H1 (cell line): ENCODE results near the gene RIMBP2. TPM values are rescaled to one million over a fixed set of nuclear protein-coding genes. Genes with fewer than 3 reads are reported as not detected.
A peak's percentile ranks its signal among the peaks of the same experiment; 100 is the strongest.

ENCODE experiments used
- CTCF ChIA-PET: fragments of 300-600 bp; sonication (Branson Sonifier 250); formaldehyde crosslinking; loops from one replicate; lab custom pipeline; 2021; ENCODE audit not compliant: partially characterized antibody; lab: Charles Lee
- POLR2A ChIA-PET: fragments of 300-600 bp; sonication (Branson Sonifier 250); formaldehyde crosslinking; loops from one replicate; lab custom pipeline; 2021; ENCODE audit warnings: inconsistent platforms; ENCODE audit not compliant: partially characterized antibody; lab: Charles Lee
- DNase-seq, 2 experiments: peaks; one replicate each; pipeline versions ENCODE4 v3.0.0 to v3.0.0-alpha.2; 2010 to 2022; ENCODE audit warnings: low spot score in 2 of 2, low read depth in 1 of 2, mixed read lengths in 1 of 2
- FAIRE-seq: peaks from 2 replicates; lab custom pipeline; 2011; peaks lifted over from hg19 to GRCh38; lab: Jason Lieb, UNC
- H2AFZ ChIP-seq: 2 replicates; pipeline ENCODE4 v1.8.1; 2012; ENCODE audit warnings: low read length, inconsistent platforms
- H2AK5ac ChIP-seq: 2 replicates; pipeline ENCODE4 v1.6.1; 2013; ENCODE audit warnings: low read depth, low read length
- H2BK120ac ChIP-seq: replicated peaks from 2 replicates; pipeline ENCODE3; 2013; ENCODE audit warnings: low read depth, low read length, inconsistent platforms
- H2BK12ac ChIP-seq: 2 replicates; pipeline ENCODE4 v1.6.1; 2013; ENCODE audit warnings: low read depth, low read length
- H2BK15ac ChIP-seq: 2 replicates; pipeline ENCODE4 v1.6.1; 2013; ENCODE audit warnings: low read length
- H2BK20ac ChIP-seq: 2 replicates; pipeline ENCODE4 v1.6.1; 2013; ENCODE audit warnings: low read length
- H2BK5ac ChIP-seq: 2 replicates; pipeline ENCODE4 v1.6.1; 2013; ENCODE audit warnings: low read depth, low read length
- H3K14ac ChIP-seq: 2 replicates; pipeline ENCODE4 v1.6.1; 2013; ENCODE audit warnings: inconsistent platforms; ENCODE audit not compliant: insufficient read length
- H3K18ac ChIP-seq: 2 replicates; pipeline ENCODE4 v1.6.1; 2013; ENCODE audit warnings: low read length; ENCODE audit errors: extremely low read depth
- H3K23ac ChIP-seq: 2 replicates; pipeline ENCODE4 v1.6.1; 2013; ENCODE audit warnings: inconsistent platforms; ENCODE audit not compliant: insufficient read length
- H3K23me2 ChIP-seq: 2 replicates; pipeline ENCODE4 v1.6.1; 2013; ENCODE audit warnings: low read depth, low read length
- H3K27ac ChIP-seq: 2 replicates; pipeline ENCODE4 v1.6.1; 2011; ENCODE audit warnings: low read depth, low read length, inconsistent platforms
- H3K27me3 ChIP-seq, 4 experiments: replicated peaks in 1 of 4; 1 replicate in 1 of 4; 2 replicates in 3 of 4; pipeline versions ENCODE4 v1.6.1 to v1.8.1; 2011 to 2013; ENCODE audit warnings: low read length in 3 of 4, mild to moderate bottlenecking in 3 of 4, inconsistent platforms in 2 of 4, mixed read lengths in 2 of 4, moderate library complexity in 1 of 4; ENCODE audit not compliant: control insufficient read depth in 3 of 4, insufficient read depth in 3 of 4; ENCODE audit errors: extremely low read depth in 1 of 4
- H3K36me3 ChIP-seq, 4 experiments: 2 replicates each; pipeline versions ENCODE4 v1.6.1 to v1.8.1; 2011 to 2013; ENCODE audit warnings: mild to moderate bottlenecking in 4 of 4, low read length in 3 of 4, moderate library complexity in 2 of 4, control low read depth in 1 of 4, inconsistent platforms in 1 of 4; ENCODE audit not compliant: insufficient read depth in 4 of 4, control insufficient read depth in 2 of 4
- H3K4ac ChIP-seq: replicated peaks from 2 replicates; pipeline ENCODE3; 2013; ENCODE audit warnings: low read length, low read depth, mixed read lengths, inconsistent platforms; ENCODE audit not compliant: insufficient read length
- H3K4me1 ChIP-seq, 4 experiments: replicated peaks in 1 of 4; 1 replicate in 1 of 4; 2 replicates in 3 of 4; pipeline versions ENCODE4 v1.6.1 to v1.8.1; 2011 to 2013; ENCODE audit warnings: low read length in 3 of 4, inconsistent platforms in 2 of 4, mixed read lengths in 1 of 4; ENCODE audit not compliant: insufficient read depth in 4 of 4, control insufficient read depth in 3 of 4
- H3K4me2 ChIP-seq, 2 experiments: 2 replicates each; pipeline versions ENCODE4 v1.6.1 to v1.8.1; 2011 to 2013; ENCODE audit warnings: low read depth in 2 of 2, low read length in 2 of 2, control low read depth in 1 of 2, inconsistent platforms in 1 of 2, mild to moderate bottlenecking in 1 of 2; ENCODE audit not compliant: insufficient read depth in 1 of 2
- H3K4me3 ChIP-seq, 4 experiments: fragments of 200-600, 300-600 bp in 1 of 4; sonication (generic), shearing (Covaris generic), sonication (Bioruptor Twin) in 1 of 4; 2 replicates each; pipeline versions ENCODE4 v1.5.1 to v1.8.1; 2011 to 2016; ENCODE audit warnings: low read length in 4 of 4, low read depth in 3 of 4, control low read depth in 2 of 4, inconsistent platforms in 2 of 4, mild to moderate bottlenecking in 2 of 4, mixed read lengths in 1 of 4, moderate library complexity in 1 of 4; ENCODE audit not compliant: insufficient read depth in 2 of 4; ENCODE audit errors: extremely low read depth in 1 of 4
- H3K56ac ChIP-seq: replicated peaks from 2 replicates; pipeline ENCODE3; 2013; ENCODE audit warnings: low read depth, mild to moderate bottlenecking, mixed read lengths, low read length, inconsistent platforms; ENCODE audit not compliant: insufficient read length
- H3K79me1 ChIP-seq: 2 replicates; pipeline ENCODE4 v1.6.1; 2013; ENCODE audit warnings: low read depth, low read length, control low read depth
- H3K79me2 ChIP-seq, 2 experiments: 2 replicates each; pipeline versions ENCODE4 v1.6.1 to v1.8.1; 2012 to 2013; ENCODE audit warnings: low read length in 2 of 2, mild to moderate bottlenecking in 2 of 2, inconsistent platforms in 1 of 2; ENCODE audit not compliant: insufficient read depth in 2 of 2, control insufficient read depth in 1 of 2
- H3K9ac ChIP-seq, 4 experiments: replicated peaks in 1 of 4; 1 replicate in 1 of 4; 2 replicates in 3 of 4; pipeline versions ENCODE4 v1.6.1 to v1.8.1; 2011 to 2013; ENCODE audit warnings: low read depth in 3 of 4, low read length in 3 of 4, control low read depth in 2 of 4, mild to moderate bottlenecking in 2 of 4, moderate library complexity in 2 of 4, inconsistent platforms in 1 of 4; ENCODE audit errors: extremely low read depth in 1 of 4
- H3K9me3 ChIP-seq, 2 experiments: 2 replicates each; pipeline versions ENCODE4 v1.6.1 to v1.8.1; 2012 to 2013; ENCODE audit warnings: mild to moderate bottlenecking in 2 of 2, moderate library complexity in 2 of 2, control low read depth in 1 of 2, inconsistent platforms in 1 of 2, low read depth in 1 of 2, low read length in 1 of 2, mixed read lengths in 1 of 2; ENCODE audit not compliant: insufficient read depth in 2 of 2
- H4K20me1 ChIP-seq, 2 experiments: replicated peaks in 1 of 2; 2 replicates each; pipeline versions ENCODE3 to v1.8.1; 2011 to 2013; ENCODE audit warnings: inconsistent platforms in 2 of 2, low read length in 2 of 2, mild to moderate bottlenecking in 1 of 2; ENCODE audit not compliant: insufficient read depth in 2 of 2, control insufficient read depth in 1 of 2
- H4K5ac ChIP-seq: 2 replicates; pipeline ENCODE4 v1.6.1; 2013; ENCODE audit warnings: low read length, low read depth, mixed read lengths, inconsistent platforms; ENCODE audit not compliant: insufficient read length
- H4K8ac ChIP-seq: 2 replicates; pipeline ENCODE4 v1.8.0; 2013; ENCODE audit warnings: mild to moderate bottlenecking, moderate library complexity, low read length, inconsistent platforms; ENCODE audit not compliant: insufficient read depth; ENCODE audit errors: extremely low read depth
- H4K91ac ChIP-seq: replicated peaks from 2 replicates; pipeline ENCODE3; 2013; ENCODE audit warnings: low read length, mixed read lengths, inconsistent platforms; ENCODE audit not compliant: insufficient read length
- ASH2L ChIP-seq: fragments of 200-600, 300-600 bp; sonication (generic); IDR thresholded peaks from one replicate; pipeline ENCODE4 v1.7.1; 2017; ENCODE audit warnings: low read length
- CHD2 ChIP-seq: IDR thresholded peaks from 2 replicates; pipeline ENCODE4 v1.6.1; 2012; ENCODE audit warnings: low read length, improper control_type of control experiment
- CREB1 ChIP-seq: IDR thresholded peaks from 2 replicates; pipeline ENCODE4 v1.6.1; 2012; ENCODE audit warnings: inconsistent platforms
- EZH2 ChIP-seq: fragments of 200-600 bp; sonication (generic); IDR thresholded peaks from 2 replicates; pipeline ENCODE4 v1.7.1; 2012; ENCODE audit warnings: low read depth, mild to moderate bottlenecking, moderate library complexity, low read length, inconsistent platforms; ENCODE audit not compliant: severe bottlenecking
- HDAC2 ChIP-seq, 2 experiments: fragments of 300-600 bp in 1 of 2; sonication (generic) in 1 of 2; IDR thresholded peaks; 2 replicates each; pipeline ENCODE4 v1.6.1; 2011 to 2012; ENCODE audit warnings: low read depth in 2 of 2, low read length in 2 of 2, mild to moderate bottlenecking in 2 of 2, moderate library complexity in 2 of 2, borderline replicate concordance in 1 of 2, inconsistent platforms in 1 of 2
- NANOG ChIP-seq: IDR thresholded peaks from 2 replicates; pipeline ENCODE4 v1.6.1; 2011; ENCODE audit warnings: low read length, low read depth, mild to moderate bottlenecking, inconsistent platforms; ENCODE audit not compliant: insufficient read depth, poor library complexity, severe bottlenecking
- POU5F1 ChIP-seq: IDR thresholded peaks from 2 replicates; pipeline ENCODE4 v1.6.1; 2011; ENCODE audit warnings: low read depth, mild to moderate bottlenecking, low read length, moderate library complexity
- SP4 ChIP-seq: IDR thresholded peaks from 2 replicates; pipeline ENCODE4 v1.6.1; 2012; ENCODE audit warnings: low read length, inconsistent platforms
- SRF ChIP-seq: IDR thresholded peaks from 2 replicates; pipeline ENCODE4 v1.6.1; 2011; ENCODE audit warnings: mild to moderate bottlenecking, low read depth, low read length, moderate library complexity
- SUZ12 ChIP-seq: fragments of 200-600 bp; sonication (generic); IDR thresholded peaks from 2 replicates; pipeline ENCODE4 v1.6.1; 2012; ENCODE audit warnings: mild to moderate bottlenecking, inconsistent platforms, low read length, moderate library complexity, mixed read lengths
- WGBS, 2 experiments: shearing (Covaris generic) in 1 of 2; methylation state at CpG; one replicate each; pipeline versions ENCODE4 v1.1.6 to v1.1.7; 2013 to 2015; ENCODE audit warnings: low lambda C conversion rate in 2 of 2, mixed read lengths in 2 of 2, inconsistent platforms in 1 of 2, low coverage in 1 of 2, missing lambda C conversion rate in 1 of 2; ENCODE audit not compliant: insufficient replicate concordance in 2 of 2, insufficient coverage in 1 of 2, insufficient read length in 1 of 2; ENCODE audit errors: extremely low coverage in 1 of 2, missing lambda C conversion rate in 1 of 2; 5-methylcytosine and 5-hydroxymethylcytosine counted together
- polyA plus RNA-seq, 7 experiments: library from polyadenylated mRNA; depleted of rRNA in 3 of 7; stranded (reverse) in 5 of 7; unstranded in 2 of 7; fragments of >200 nt in 5 of 7; fragments of 200-250 nt in 2 of 7; gene quantifications; 1 replicate in 5 of 7; 2 replicates in 1 of 7; 4 replicates in 1 of 7; pipeline versions ENCODE4 v1.2.1 to v1.2.3, GENCODE V29; 2011 to 2013; ENCODE audit warnings: missing spikeins in 2 of 7, mixed read lengths in 2 of 7
- total RNA-seq: library from RNA; stranded (reverse); fragmentation: NEBNext Ultra II Directional; extraction: Animal tissue kit (Norgen Biotek cat#: 25700); gene quantifications from 2 replicates; pipeline ENCODE4 v1.2.1, GENCODE V29; 2021
- TF ChIP-seq, protein P1 (sequence below): IDR thresholded peaks from 2 replicates; pipeline ENCODE4 v1.6.1; 2011; ENCODE audit warnings: low read depth, mild to moderate bottlenecking, low read length; ENCODE audit not compliant: insufficient read depth

RIMBP2 gene
- total and polyA plus RNA-seq, 2 of the 8 experiments (the other 6 are each of a cell fraction or from before 2014, with no cell fraction given) = 0.18 to 0.65 TPM

GRCh38 chr12:130611026-130611905, 104.8 kb downstream of the RIMBP2 start:
- DNase-seq (no peak), FAIRE-seq (no peak)
- no peak overlapping the region for H2BK20ac ChIP-seq
- no peak overlapping the region for H2BK15ac ChIP-seq
- no peaks in the 10 kb centered on the region; a peak in 2 of 7 replicates for H3K4me1 ChIP-seq
- no peak overlapping the region for H3K4me3 ChIP-seq
- no peak overlapping the region for H4K5ac ChIP-seq
- ChIA-PET CTCF (interaction anchor here (1.5 to 1.7 kb wide), 2 partner anchors 23 to 59 kb away, joined by 3 to 4 read pairs; no protein-coding TSS in a partner anchor), POLR2A (no interaction called here)
- H2BK5ac ChIP-seq = no peak overlapping the region
- H3K36me3 ChIP-seq = no peaks in the 10 kb centered on the region
- no peak overlapping the region for H3K56ac ChIP-seq
- 91% methylated on average over 37 of the region's 39 CpGs; no CpG with 5 or more reads in 1 of the 2 experiments for WGBS, 2 experiments
- H2BK12ac ChIP-seq = no peak overlapping the region
- H2BK120ac ChIP-seq = no peak overlapping the region
- H3K4ac ChIP-seq = no peak overlapping the region
- no peak overlapping the region for H3K14ac ChIP-seq
- H3K18ac ChIP-seq = no peak overlapping the region; the same call in 1 of the 2 replicates
- H3K27me3 ChIP-seq = no peaks in the 10 kb centered on the region
- H3K79me1 ChIP-seq = no peaks in the 10 kb centered on the region
- H3K23me2 ChIP-seq = no peaks in the 10 kb centered on the region
- no peak overlapping the region for H3K23ac ChIP-seq
- peak overlapping the region; percentile 20; the same call in 1 of the 2 replicates for H4K8ac ChIP-seq
- H3K79me2 ChIP-seq = no peaks in the 10 kb centered on the region
- H3K9ac ChIP-seq = no peak overlapping the region
- H3K9me3 ChIP-seq = no peaks in the 10 kb centered on the region
- H4K91ac ChIP-seq = no peak overlapping the region
- H3K4me2 ChIP-seq = no peak overlapping the region
- no peak overlapping the region for H2AFZ ChIP-seq
- no peaks in the 10 kb centered on the region for H4K20me1 ChIP-seq
- H2AK5ac ChIP-seq = no peak overlapping the region
- H3K27ac ChIP-seq = no peak overlapping the region
- TF ChIP-seq ASH2L = no peak
- no peak for TF ChIP-seq NANOG
- TF ChIP-seq SRF = no peak
- TF ChIP-seq SP4 = no peak
- no peak for TF ChIP-seq HDAC2 (IDR thresholded peaks at IDR 0.05; ENCODE audit: borderline replicate concordance in 1 of 2, low read depth in 2 of 2, low read length in 2 of 2)
- no peak for TF ChIP-seq CREB1
- TF ChIP-seq POU5F1 = no peak
- no peak for TF ChIP-seq EZH2
- TF ChIP-seq, protein P1, sequence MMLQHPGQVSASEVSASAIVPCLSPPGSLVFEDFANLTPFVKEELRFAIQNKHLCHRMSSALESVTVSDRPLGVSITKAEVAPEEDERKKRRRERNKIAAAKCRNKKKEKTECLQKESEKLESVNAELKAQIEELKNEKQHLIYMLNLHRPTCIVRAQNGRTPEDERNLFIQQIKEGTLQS = no peak
- no peak for TF ChIP-seq CHD2
- no peak for TF ChIP-seq SUZ12
